ENCODE results near the gene HELLS. TPM values are rescaled to one million over a fixed set of nuclear protein-coding genes. Genes with fewer than 3 reads are reported as not detected.

HELLS gene
- total and polyA plus RNA-seq, 2 experiments from 2014 or later: 776 to 913 TPM

DNA sequence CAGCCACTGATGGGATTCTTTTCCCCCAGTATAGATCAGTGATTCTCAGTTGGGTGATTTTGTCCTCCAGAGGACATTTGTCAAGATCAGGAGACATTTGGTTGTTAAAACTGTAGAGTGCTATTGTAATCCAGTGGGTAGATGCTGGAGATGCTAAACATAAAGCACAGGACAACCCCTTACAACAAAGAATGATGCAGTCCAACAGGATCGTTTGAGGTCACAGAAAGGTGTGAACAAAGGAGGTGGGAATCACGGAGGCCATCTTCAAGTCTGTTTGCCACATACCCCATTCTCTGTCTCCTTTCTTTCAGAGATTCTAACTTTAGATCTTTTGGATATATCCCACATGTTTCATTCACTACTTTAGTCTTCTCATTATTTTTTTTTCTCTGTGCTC, 69.0 kb downstream of the HELLS start:
- Histone ChIP-seq H3K4me3 (no peak overlapping the region), H3K9me2 (ENCODE audit: insufficient read depth) (no peaks in the 10 kb centered on the region), H3K4me2 (no peak overlapping the region), H3K27ac (ENCODE audit: low read depth) (no peak overlapping the region), H3K4me1 (ENCODE audit: insufficient read depth) (no peaks in the 10 kb centered on the region; the same call in 1 of the 2 replicates), H4K20me1 (replicated peaks; ENCODE audit: insufficient read depth) (0 out of 2 replicates have a peak, but pooled peaks cover 6% of the 10 kb centered on the region), H3F3A (replicated peaks; ENCODE audit: low read depth) (peaks cover 9% of the 10 kb centered on the region; the same call in 1 of the 2 replicates), H3K27me3 (ENCODE audit: insufficient read depth) (no peaks in the 10 kb centered on the region), H3K79me2 (replicated peaks; ENCODE audit: insufficient read depth) (no peaks in the 10 kb centered on the region), H3K36me3 (ENCODE audit: insufficient read depth) (peaks cover 20% of the 10 kb centered on the region), H2AFZ (no peak overlapping the region)
- peaks cover 2% of the 10 kb centered on the region; the same call in 2 of the 3 replicates for H3K4me1 Mint-ChIP-seq
- H3K4me3 Mint-ChIP-seq: no peak overlapping the region
- no peak for DNase-seq (ENCODE audit: low spot score)
- peaks cover 40% of the 10 kb centered on the region for H3K36me3 Mint-ChIP-seq (ENCODE audit: low read depth)
- peaks cover 2% of the 10 kb centered on the region for H3K27me3 Mint-ChIP-seq (ENCODE audit: insufficient read depth, low read depth, poor library complexity)
- ATAC-seq: no peak
- no peaks in the 10 kb centered on the region for H3K9me3 Mint-ChIP-seq
- H3K27ac Mint-ChIP-seq: no peak overlapping the region
- no peak for TF ChIP-seq EZH2 (IDR thresholded peaks at IDR 0.05; ENCODE audit: low read depth, unreplicated experiment)
- no peak for TF ChIP-seq EZH2phosphoT487 (IDR thresholded peaks at IDR 0.05; ENCODE audit: unreplicated experiment)
- TF ChIP-seq ZNF114 (CRISPR knock-in tag; IDR thresholded peaks at IDR 0.05): no peak

DNA sequence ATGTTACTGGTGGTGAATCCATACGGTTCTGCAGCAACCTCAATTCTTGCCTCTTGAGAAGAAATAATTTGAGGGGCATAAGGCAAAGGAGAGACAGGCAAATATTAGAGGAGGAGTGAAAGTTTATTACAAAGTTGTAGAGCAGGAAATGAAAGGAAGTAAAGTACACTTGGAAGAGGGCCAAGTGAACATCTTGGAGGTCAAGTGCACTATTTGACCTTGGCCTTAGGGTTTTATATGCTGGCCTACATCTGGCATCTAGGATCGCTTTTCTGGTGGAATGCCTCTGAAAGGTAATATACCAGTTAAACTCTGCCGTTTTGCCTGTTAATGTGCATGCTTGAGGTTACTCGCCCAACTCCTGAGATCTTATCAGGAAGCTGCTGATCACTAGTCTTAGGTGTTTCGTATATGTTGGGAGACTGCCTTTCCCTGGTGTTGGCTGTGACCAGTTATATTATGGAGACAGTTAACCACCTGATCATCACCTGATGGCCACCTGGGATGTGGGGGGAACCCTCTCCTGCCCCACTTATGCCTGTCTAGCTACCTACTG, 71.9 kb downstream of the HELLS start:
- no peak overlapping the region for H3K4me3 Mint-ChIP-seq
- Histone ChIP-seq H3K4me3 (no peak overlapping the region), H4K20me1 (replicated peaks; ENCODE audit: insufficient read depth) (no peaks in the 10 kb centered on the region), H3K36me3 (ENCODE audit: insufficient read depth) (no peaks in the 10 kb centered on the region), H3K27me3 (ENCODE audit: insufficient read depth) (no peaks in the 10 kb centered on the region), H3K9me2 (ENCODE audit: insufficient read depth) (no peaks in the 10 kb centered on the region), H3K4me1 (ENCODE audit: insufficient read depth) (peaks cover 10% of the 10 kb centered on the region), H3K27ac (ENCODE audit: low read depth) (peak overlapping the region; percentile 50), H3K79me2 (replicated peaks; ENCODE audit: insufficient read depth) (no peaks in the 10 kb centered on the region), H2AFZ (no peak overlapping the region), H3K4me2 (no peak overlapping the region), H3F3A (replicated peaks; ENCODE audit: low read depth) (peaks cover 3% of the 10 kb centered on the region; the same call in 1 of the 2 replicates)
- ATAC-seq: no peak
- no peak for DNase-seq (ENCODE audit: low spot score)
- no peaks in the 10 kb centered on the region; the same call in 2 of the 3 replicates for H3K9me3 Mint-ChIP-seq
- peaks cover under 1% of the 10 kb centered on the region for H3K27me3 Mint-ChIP-seq (ENCODE audit: insufficient read depth, low read depth, poor library complexity)
- H3K4me1 Mint-ChIP-seq: peaks cover 16% of the 10 kb centered on the region
- peaks cover 18% of the 10 kb centered on the region; the same call in 2 of the 3 replicates for H3K36me3 Mint-ChIP-seq (ENCODE audit: low read depth)
- H3K27ac Mint-ChIP-seq: peak overlapping the region; percentile 50; the same call in 1 of the 2 replicates
- TF ChIP-seq POLR2AphosphoS5 (IDR thresholded peaks at IDR 0.05; ENCODE audit: low read depth): no peak
- no peak for TF ChIP-seq NANOG (IDR thresholded peaks at IDR 0.05; ENCODE audit: borderline replicate concordance)
- no peak for TF ChIP-seq ZNF331 (CRISPR knock-in tag; IDR thresholded peaks at IDR 0.05; ENCODE audit: low read depth)
- TF ChIP-seq, protein P1, sequence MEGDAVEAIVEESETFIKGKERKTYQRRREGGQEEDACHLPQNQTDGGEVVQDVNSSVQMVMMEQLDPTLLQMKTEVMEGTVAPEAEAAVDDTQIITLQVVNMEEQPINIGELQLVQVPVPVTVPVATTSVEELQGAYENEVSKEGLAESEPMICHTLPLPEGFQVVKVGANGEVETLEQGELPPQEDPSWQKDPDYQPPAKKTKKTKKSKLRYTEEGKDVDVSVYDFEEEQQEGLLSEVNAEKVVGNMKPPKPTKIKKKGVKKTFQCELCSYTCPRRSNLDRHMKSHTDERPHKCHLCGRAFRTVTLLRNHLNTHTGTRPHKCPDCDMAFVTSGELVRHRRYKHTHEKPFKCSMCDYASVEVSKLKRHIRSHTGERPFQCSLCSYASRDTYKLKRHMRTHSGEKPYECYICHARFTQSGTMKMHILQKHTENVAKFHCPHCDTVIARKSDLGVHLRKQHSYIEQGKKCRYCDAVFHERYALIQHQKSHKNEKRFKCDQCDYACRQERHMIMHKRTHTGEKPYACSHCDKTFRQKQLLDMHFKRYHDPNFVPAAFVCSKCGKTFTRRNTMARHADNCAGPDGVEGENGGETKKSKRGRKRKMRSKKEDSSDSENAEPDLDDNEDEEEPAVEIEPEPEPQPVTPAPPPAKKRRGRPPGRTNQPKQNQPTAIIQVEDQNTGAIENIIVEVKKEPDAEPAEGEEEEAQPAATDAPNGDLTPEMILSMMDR (conservative IDR thresholded peaks at IDR 0.05; ENCODE audit: low read depth in 2 of 2): no peak
- TF ChIP-seq, protein P2, sequence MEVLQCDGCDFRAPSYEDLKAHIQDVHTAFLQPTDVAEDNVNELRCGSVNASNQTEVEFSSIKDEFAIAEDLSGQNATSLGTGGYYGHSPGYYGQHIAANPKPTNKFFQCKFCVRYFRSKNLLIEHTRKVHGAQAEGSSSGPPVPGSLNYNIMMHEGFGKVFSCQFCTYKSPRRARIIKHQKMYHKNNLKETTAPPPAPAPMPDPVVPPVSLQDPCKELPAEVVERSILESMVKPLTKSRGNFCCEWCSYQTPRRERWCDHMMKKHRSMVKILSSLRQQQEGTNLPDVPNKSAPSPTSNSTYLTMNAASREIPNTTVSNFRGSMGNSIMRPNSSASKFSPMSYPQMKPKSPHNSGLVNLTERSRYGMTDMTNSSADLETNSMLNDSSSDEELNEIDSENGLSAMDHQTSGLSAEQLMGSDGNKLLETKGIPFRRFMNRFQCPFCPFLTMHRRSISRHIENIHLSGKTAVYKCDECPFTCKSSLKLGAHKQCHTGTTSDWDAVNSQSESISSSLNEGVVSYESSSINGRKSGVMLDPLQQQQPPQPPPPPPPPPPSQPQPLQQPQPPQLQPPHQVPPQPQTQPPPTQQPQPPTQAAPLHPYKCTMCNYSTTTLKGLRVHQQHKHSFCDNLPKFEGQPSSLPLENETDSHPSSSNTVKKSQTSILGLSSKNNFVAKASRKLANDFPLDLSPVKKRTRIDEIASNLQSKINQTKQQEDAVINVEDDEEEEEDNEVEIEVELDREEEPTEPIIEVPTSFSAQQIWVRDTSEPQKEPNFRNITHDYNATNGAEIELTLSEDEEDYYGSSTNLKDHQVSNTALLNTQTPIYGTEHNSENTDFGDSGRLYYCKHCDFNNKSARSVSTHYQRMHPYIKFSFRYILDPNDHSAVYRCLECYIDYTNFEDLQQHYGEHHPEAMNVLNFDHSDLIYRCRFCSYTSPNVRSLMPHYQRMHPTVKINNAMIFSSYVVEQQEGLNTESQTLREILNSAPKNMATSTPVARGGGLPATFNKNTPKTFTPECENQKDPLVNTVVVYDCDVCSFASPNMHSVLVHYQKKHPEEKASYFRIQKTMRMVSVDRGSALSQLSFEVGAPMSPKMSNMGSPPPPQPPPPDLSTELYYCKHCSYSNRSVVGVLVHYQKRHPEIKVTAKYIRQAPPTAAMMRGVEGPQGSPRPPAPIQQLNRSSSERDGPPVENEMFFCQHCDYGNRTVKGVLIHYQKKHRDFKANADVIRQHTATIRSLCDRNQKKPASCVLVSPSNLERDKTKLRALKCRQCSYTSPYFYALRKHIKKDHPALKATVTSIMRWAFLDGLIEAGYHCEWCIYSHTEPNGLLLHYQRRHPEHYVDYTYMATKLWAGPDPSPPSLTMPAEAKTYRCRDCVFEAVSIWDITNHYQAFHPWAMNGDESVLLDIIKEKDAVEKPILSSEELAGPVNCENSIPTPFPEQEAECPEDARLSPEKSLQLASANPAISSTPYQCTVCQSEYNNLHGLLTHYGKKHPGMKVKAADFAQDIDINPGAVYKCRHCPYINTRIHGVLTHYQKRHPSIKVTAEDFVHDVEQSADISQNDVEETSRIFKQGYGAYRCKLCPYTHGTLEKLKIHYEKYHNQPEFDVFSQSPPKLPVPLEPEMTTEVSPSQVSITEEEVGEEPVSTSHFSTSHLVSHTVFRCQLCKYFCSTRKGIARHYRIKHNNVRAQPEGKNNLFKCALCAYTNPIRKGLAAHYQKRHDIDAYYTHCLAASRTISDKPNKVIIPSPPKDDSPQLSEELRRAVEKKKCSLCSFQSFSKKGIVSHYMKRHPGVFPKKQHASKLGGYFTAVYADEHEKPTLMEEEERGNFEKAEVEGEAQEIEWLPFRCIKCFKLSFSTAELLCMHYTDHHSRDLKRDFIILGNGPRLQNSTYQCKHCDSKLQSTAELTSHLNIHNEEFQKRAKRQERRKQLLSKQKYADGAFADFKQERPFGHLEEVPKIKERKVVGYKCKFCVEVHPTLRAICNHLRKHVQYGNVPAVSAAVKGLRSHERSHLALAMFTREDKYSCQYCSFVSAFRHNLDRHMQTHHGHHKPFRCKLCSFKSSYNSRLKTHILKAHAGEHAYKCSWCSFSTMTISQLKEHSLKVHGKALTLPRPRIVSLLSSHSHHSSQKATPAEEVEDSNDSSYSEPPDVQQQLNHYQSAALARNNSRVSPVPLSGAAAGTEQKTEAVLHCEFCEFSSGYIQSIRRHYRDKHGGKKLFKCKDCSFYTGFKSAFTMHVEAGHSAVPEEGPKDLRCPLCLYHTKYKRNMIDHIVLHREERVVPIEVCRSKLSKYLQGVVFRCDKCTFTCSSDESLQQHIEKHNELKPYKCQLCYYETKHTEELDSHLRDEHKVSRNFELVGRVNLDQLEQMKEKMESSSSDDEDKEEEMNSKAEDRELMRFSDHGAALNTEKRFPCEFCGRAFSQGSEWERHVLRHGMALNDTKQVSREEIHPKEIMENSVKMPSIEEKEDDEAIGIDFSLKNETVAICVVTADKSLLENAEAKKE (CRISPR knock-in tag; IDR thresholded peaks at IDR 0.05): no peak
- TF ChIP-seq CREB1 (CRISPR knock-in tag; IDR thresholded peaks at IDR 0.05; ENCODE audit: low read depth): no peak
- TF ChIP-seq ZNF114 (CRISPR knock-in tag; IDR thresholded peaks at IDR 0.05): no peak
- TF ChIP-seq EZH2phosphoT487 (IDR thresholded peaks at IDR 0.05; ENCODE audit: unreplicated experiment): no peak
- no peak for TF ChIP-seq EZH2 (IDR thresholded peaks at IDR 0.05; ENCODE audit: low read depth, unreplicated experiment)
- no peak for TF ChIP-seq STAT1 (IDR thresholded peaks at IDR 0.05; ENCODE audit: unreplicated experiment)

Data from GM23338 (cell line).